Stimulated activated CD4-positive, alpha-beta T cell treated with anti-CD3 and anti-CD28 coated beads, Interleukin-2, amount 100 ng/mL, for 24 hours (primary cell): ENCODE measurements around the gene IL20RA.

ENCODE experiments used
- DNase-seq, 2 donors: peaks; one replicate each; pipeline ENCODE4 v3.0.0-alpha.2; 2020

IL20RA gene

GRCh38 chr6:137045222-137045789, 541 bp upstream of the IL20RA start:
- DNase-seq = no peak

GRCh38 chr6:137043710-137044365, 927 bp downstream of the IL20RA start:
- peak in 1 of 2 donors; percentile 4 for DNase-seq

- DNase-seq = no peak
Observed at GRCh38 chr6:137040393-137040792, 4.4 kb downstream of the IL20RA start.

GRCh38 chr6:137039010-137039409, 5.8 kb downstream of the IL20RA start:
- DNase-seq = no peak

GRCh38 chr6:137036566-137037300, 8.0 kb downstream of the IL20RA start:
- no peak for DNase-seq

- peak; percentile 54 to 58 for DNase-seq
Observed at GRCh38 chr6:137033828-137034227, 10.9 kb downstream of the IL20RA start.

- DNase-seq = no peak
Observed at GRCh38 chr6:137031122-137031521, 13.6 kb downstream of the IL20RA start.

- no peak for DNase-seq
Observed at GRCh38 chr6:137028912-137029311, 15.9 kb downstream of the IL20RA start.

GRCh38 chr6:137025786-137026730, 18.7 kb downstream of the IL20RA start:
- DNase-seq = no peak

- DNase-seq = no peak
Observed at GRCh38 chr6:137024237-137024990, 20.4 kb downstream of the IL20RA start.

- no peak for DNase-seq
Observed at GRCh38 chr6:137020776-137021175, 24.0 kb downstream of the IL20RA start.

GRCh38 chr6:137019476-137020272, 25.1 kb downstream of the IL20RA start:
- no peak for DNase-seq

- no peak for DNase-seq
Observed at GRCh38 chr6:137017081-137017480, 27.7 kb downstream of the IL20RA start.

- DNase-seq = no peak
Observed at GRCh38 chr6:137016356-137016755, 28.4 kb downstream of the IL20RA start.

GRCh38 chr6:137015943-137016342, 28.8 kb downstream of the IL20RA start:
- no peak for DNase-seq

GRCh38 chr6:137013738-137014602, 30.8 kb downstream of the IL20RA start:
- no peak for DNase-seq

- no peak for DNase-seq
Observed at GRCh38 chr6:137013031-137013430, 31.7 kb downstream of the IL20RA start.

GRCh38 chr6:137011406-137011805, 33.4 kb downstream of the IL20RA start:
- DNase-seq = no peak

GRCh38 chr6:137010128-137010718, 34.5 kb downstream of the IL20RA start:
- no peak for DNase-seq

- DNase-seq = no peak
Observed at GRCh38 chr6:137008204-137008603, 36.6 kb downstream of the IL20RA start.
